ENCODE data around the gene RNF141. TPM values are rescaled to one million over a fixed set of nuclear protein-coding genes. Genes with fewer than 3 reads are reported as not detected.

The RNF141 gene
- total and polyA plus RNA-seq, 10 of the 15 experiments (the other 5 are each of a cell fraction or from before 2014, with no cell fraction given), result 7.6 to 36.8 (median 13.6) TPM

GRCh38 chr11:10505278-10506007 is 35.5 kb downstream of the RNF141 start:
- Histone ChIP-seq H3K9ac (ENCODE audit: control insufficient read depth, insufficient read depth, low read length) (no peak overlapping the region), H3K36me3 (ENCODE audit: control insufficient read depth in 2 of 2, insufficient read depth in 2 of 2, low read length in 1 of 2) (peaks cover 0 to 4% of the 10 kb centered on the region in 2 experiments; a peak in 3 of 4 replicates), H3K27me3 (replicated peaks in 1 of 2; ENCODE audit: control insufficient read depth in 2 of 2, insufficient read depth in 2 of 2, low read length in 1 of 2) (no peaks in the 10 kb centered on the region), H4K20me1 (ENCODE audit: control insufficient read depth, insufficient read depth) (no peaks in the 10 kb centered on the region), H3K27ac (ENCODE audit: control insufficient read depth, insufficient read depth) (no peak overlapping the region), H3K9me3 (replicated peaks; ENCODE audit: control insufficient read depth, insufficient read depth, low read length) (no peaks in the 10 kb centered on the region), H3K4me3 (no peak overlapping the region), H3K4me1 (ENCODE audit: control insufficient read depth, insufficient read depth, low read length) (no peaks in the 10 kb centered on the region), H3K79me2 (ENCODE audit: control insufficient read depth, insufficient read depth, low read length) (no peaks in the 10 kb centered on the region), H3K4me2 (ENCODE audit: control insufficient read depth, insufficient read depth) (no peak overlapping the region), H2AFZ (ENCODE audit: control insufficient read depth, low read depth, low read length) (no peak overlapping the region)
- CTCF ChIA-PET, result no interaction called here
- BruUV-seq (replicated peaks), result no TSS peak
- no peak for DNase-seq (ENCODE audit: low read depth, low spot score)
- intact Hi-C loops (cut with micrococcal nuclease; ENCODE audit: unreplicated experiment), result no loop called here
- 75% methylated on average over 6 of the region's 6 CpGs for WGBS (ENCODE audit: insufficient coverage, insufficient replicate concordance, low lambda C conversion rate, missing lambda C conversion rate)
- no peak for ATAC-seq
- POLR2A ChIA-PET, result no interaction called here
- RAD21 ChIA-PET (ENCODE audit: unreplicated experiment), result no interaction called here
- no peak for FAIRE-seq
- in situ Hi-C loops (cut with MboI), result no loop called here
- SMC1A ChIA-PET (ENCODE audit: uncharacterized antibody, unreplicated experiment), result interaction anchor here (1.4 to 1.6 kb wide), 2 partner anchors 15 to 45 kb away, joined by 3 to 5 read pairs; no protein-coding TSS in a partner anchor
- TF ChIP-seq GATAD2B (conservative IDR thresholded peaks at IDR 0.05; ENCODE audit: low read depth) (no peak), USF2 (IDR thresholded peaks at IDR 0.05; ENCODE audit: borderline replicate concordance, low read depth, low read length) (no peak), BHLHE40 (IDR thresholded peaks at IDR 0.05; ENCODE audit: borderline replicate concordance in 1 of 2, low read depth in 2 of 2, low read length in 1 of 2) (no peak), ETV6 (conservative IDR thresholded peaks at IDR 0.05 in 1 of 2, IDR thresholded peaks at IDR 0.05 in 1 of 2; ENCODE audit: borderline replicate concordance in 1 of 2, low read depth in 1 of 2) (no peak), RCOR1 (conservative IDR thresholded peaks at IDR 0.05; ENCODE audit: low read depth, low read length) (no peak), SP1 (IDR thresholded peaks at IDR 0.05; ENCODE audit: low read depth, low read length) (no peak), JUNB (IDR thresholded peaks at IDR 0.05) (no peak), MXI1 (IDR thresholded peaks at IDR 0.05; ENCODE audit: low read depth, low read length) (no peak), POLR2A (IDR thresholded peaks at IDR 0.05; ENCODE audit: low read depth, low read length) (no peak), SREBF1 (IDR thresholded peaks at IDR 0.05; ENCODE audit: low read length) (no peak), ZNF274 (IDR thresholded peaks at IDR 0.05; ENCODE audit: insufficient read depth, insufficient read length) (no peak), EGR1 (IDR thresholded peaks at IDR 0.05; ENCODE audit: borderline replicate concordance in 1 of 2, low read depth in 2 of 2, low read length in 2 of 2) (no peak), ESRRA (IDR thresholded peaks at IDR 0.05; ENCODE audit: low read length) (no peak)
- TF ChIP-seq, protein P1, sequence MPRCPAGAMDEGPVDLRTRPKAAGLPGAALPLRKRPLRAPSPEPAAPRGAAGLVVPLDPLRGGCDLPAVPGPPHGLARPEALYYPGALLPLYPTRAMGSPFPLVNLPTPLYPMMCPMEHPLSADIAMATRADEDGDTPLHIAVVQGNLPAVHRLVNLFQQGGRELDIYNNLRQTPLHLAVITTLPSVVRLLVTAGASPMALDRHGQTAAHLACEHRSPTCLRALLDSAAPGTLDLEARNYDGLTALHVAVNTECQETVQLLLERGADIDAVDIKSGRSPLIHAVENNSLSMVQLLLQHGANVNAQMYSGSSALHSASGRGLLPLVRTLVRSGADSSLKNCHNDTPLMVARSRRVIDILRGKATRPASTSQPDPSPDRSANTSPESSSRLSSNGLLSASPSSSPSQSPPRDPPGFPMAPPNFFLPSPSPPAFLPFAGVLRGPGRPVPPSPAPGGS (IDR thresholded peaks at IDR 0.05; ENCODE audit: borderline replicate concordance, insufficient read depth, low read depth, low read length, poor library complexity, severe bottlenecking), result no peak
- TF ChIP-seq, protein P2, sequence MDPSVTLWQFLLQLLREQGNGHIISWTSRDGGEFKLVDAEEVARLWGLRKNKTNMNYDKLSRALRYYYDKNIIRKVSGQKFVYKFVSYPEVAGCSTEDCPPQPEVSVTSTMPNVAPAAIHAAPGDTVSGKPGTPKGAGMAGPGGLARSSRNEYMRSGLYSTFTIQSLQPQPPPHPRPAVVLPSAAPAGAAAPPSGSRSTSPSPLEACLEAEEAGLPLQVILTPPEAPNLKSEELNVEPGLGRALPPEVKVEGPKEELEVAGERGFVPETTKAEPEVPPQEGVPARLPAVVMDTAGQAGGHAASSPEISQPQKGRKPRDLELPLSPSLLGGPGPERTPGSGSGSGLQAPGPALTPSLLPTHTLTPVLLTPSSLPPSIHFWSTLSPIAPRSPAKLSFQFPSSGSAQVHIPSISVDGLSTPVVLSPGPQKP (IDR thresholded peaks at IDR 0.05; ENCODE audit: low read depth, low read length), result no peak
- TF ChIP-seq, protein P3, sequence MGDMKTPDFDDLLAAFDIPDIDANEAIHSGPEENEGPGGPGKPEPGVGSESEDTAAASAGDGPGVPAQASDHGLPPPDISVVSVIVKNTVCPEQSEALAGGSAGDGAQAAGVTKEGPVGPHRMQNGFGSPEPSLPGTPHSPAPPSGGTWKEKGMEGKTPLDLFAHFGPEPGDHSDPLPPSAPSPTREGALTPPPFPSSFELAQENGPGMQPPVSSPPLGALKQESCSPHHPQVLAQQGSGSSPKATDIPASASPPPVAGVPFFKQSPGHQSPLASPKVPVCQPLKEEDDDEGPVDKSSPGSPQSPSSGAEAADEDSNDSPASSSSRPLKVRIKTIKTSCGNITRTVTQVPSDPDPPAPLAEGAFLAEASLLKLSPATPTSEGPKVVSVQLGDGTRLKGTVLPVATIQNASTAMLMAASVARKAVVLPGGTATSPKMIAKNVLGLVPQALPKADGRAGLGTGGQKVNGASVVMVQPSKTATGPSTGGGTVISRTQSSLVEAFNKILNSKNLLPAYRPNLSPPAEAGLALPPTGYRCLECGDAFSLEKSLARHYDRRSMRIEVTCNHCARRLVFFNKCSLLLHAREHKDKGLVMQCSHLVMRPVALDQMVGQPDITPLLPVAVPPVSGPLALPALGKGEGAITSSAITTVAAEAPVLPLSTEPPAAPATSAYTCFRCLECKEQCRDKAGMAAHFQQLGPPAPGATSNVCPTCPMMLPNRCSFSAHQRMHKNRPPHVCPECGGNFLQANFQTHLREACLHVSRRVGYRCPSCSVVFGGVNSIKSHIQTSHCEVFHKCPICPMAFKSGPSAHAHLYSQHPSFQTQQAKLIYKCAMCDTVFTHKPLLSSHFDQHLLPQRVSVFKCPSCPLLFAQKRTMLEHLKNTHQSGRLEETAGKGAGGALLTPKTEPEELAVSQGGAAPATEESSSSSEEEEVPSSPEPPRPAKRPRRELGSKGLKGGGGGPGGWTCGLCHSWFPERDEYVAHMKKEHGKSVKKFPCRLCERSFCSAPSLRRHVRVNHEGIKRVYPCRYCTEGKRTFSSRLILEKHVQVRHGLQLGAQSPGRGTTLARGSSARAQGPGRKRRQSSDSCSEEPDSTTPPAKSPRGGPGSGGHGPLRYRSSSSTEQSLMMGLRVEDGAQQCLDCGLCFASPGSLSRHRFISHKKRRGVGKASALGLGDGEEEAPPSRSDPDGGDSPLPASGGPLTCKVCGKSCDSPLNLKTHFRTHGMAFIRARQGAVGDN (IDR thresholded peaks at IDR 0.05), result no peak

Measured in GM12878 (cell line).